Testis (tissue), 3 donors: ENCODE results near the gene CLUH. TPM values are rescaled to one million over a fixed set of nuclear protein-coding genes. Genes with fewer than 3 reads are reported as not detected.

Experiments
- DNase-seq: peaks from one replicate; pipeline ENCODE4 v3.0.0-alpha.2; 2019
- H3K27ac ChIP-seq, 2 donors: fragments of 200-600 bp; sonication (generic); one replicate each; pipeline ENCODE4 v1.5.1; 2019
- H3K27me3 ChIP-seq: fragments of 200-600 bp; sonication (generic); one replicate; pipeline ENCODE4 v1.5.1; 2019
- H3K36me3 ChIP-seq: fragments of 200-600 bp; sonication (generic); one replicate; pipeline ENCODE4 v1.5.1; 2017; ENCODE audit warnings: low read depth; ENCODE audit errors: missing control alignments
- H3K4me1 ChIP-seq: fragments of 200-600 bp; sonication (generic); one replicate; pipeline ENCODE4 v1.5.1; 2019
- H3K4me3 ChIP-seq, 2 donors: fragments of 200-600 bp; sonication (generic); one replicate each; pipeline ENCODE4 v1.5.1; 2017 to 2019
- H3K9me3 ChIP-seq: fragments of 200-600 bp; sonication (generic); one replicate; pipeline ENCODE4 v1.5.1; 2017
- CTCF ChIP-seq, 3 experiments: fragments of 450-650 bp in 2 of 3; fragments of 200-600 bp in 1 of 3; sonication (generic) in 1 of 3; IDR thresholded peaks; one replicate each; pipeline ENCODE4 v1.5.1; 2016 to 2019; ENCODE audit warnings: antibody characterized with exemption in 3 of 3, mild to moderate bottlenecking in 2 of 3, moderate library complexity in 1 of 3
- POLR2A ChIP-seq: fragments of 450-650 bp; IDR thresholded peaks from one replicate; pipeline ENCODE4 v1.6.1; 2017; ENCODE audit warnings: antibody characterized with exemption, mild to moderate bottlenecking, moderate library complexity
- WGBS, 2 donors: methylation state at CpG; one replicate each; pipeline ENCODE4 v1.1.5; 2018; 5-methylcytosine and 5-hydroxymethylcytosine counted together
- intact Hi-C: fragments of 100-400 bp; cut with DNase I; formaldehyde crosslinking; loops from one replicate; pipeline ENCODE4 v1.15.1; 2023; ENCODE audit warnings: low total_unique reads
- polyA plus RNA-seq: library from polyadenylated mRNA; stranded (reverse); fragments of 350-450 nt; fragmentation: Illumina TruSeq; extraction: RNeasy Lipid Tissue Mini Kit (QIAGEN cat#74804); gene quantifications from one replicate; pipeline ENCODE4 v1.2.3, GENCODE V29; 2014; ENCODE audit warnings: low read depth, low replicate concordance; ENCODE audit not compliant: insufficient read depth
- total RNA-seq, 2 donors: library from RNA; depleted of rRNA; stranded (reverse); fragments of >200 nt; gene quantifications; one replicate each; pipeline ENCODE4 v1.2.3, GENCODE V29; 2016

Gene CLUH
- total and polyA plus RNA-seq, 3 donors from 2014 or later: 60.1 to 183 (median 173) TPM

- no peaks in the 10 kb centered on the region for H3K27me3 ChIP-seq
- H3K27ac ChIP-seq: peak overlapping the region; percentile 29 to 62
- no peaks in the 10 kb centered on the region for H3K36me3 ChIP-seq
- H3K9me3 ChIP-seq: no peaks in the 10 kb centered on the region
- intact Hi-C loops: no loop called here
- H3K4me3 ChIP-seq: no peak overlapping the region
- TF ChIP-seq CTCF (IDR thresholded peaks at IDR 0.05) (no peak), POLR2A (no peak)
- WGBS, 2 donors: 51 to 52% methylated on average over 3 to 10 of the region's 10 CpGs
- H3K4me1 ChIP-seq: peaks cover 45% of the 10 kb centered on the region
- peak; percentile 77 for DNase-seq
These were observed 2.3 kb downstream of the CLUH start for GRCh38 chr17:2709183-2709661.

GRCh38 chr17:2708585-2709182 lies 2.9 kb downstream of the CLUH start:
- WGBS, 2 donors: 57 to 65% methylated on average over 13 to 21 of the region's 21 CpGs
- Histone ChIP-seq H3K4me1 (peaks cover 45% of the 10 kb centered on the region), H3K4me3 (peak overlapping the region in 1 of 2 donors; percentile 0), H3K36me3 (no peaks in the 10 kb centered on the region), H3K27ac (peak overlapping the region; percentile 56 to 62), H3K27me3 (no peaks in the 10 kb centered on the region), H3K9me3 (no peaks in the 10 kb centered on the region)
- TF ChIP-seq CTCF (IDR thresholded peaks at IDR 0.05) (no peak), POLR2A (no peak)
- no peak for DNase-seq
- intact Hi-C loops: no loop called here

- H3K4me3 ChIP-seq: peak overlapping the region in 1 of 2 donors; percentile 0
- H3K27ac ChIP-seq: peak overlapping the region; percentile 56 to 62
- WGBS, 2 donors: 57 to 62% methylated on average over 5 to 13 of the region's 13 CpGs
- peaks cover 45% of the 10 kb centered on the region for H3K4me1 ChIP-seq
- intact Hi-C loops: no loop called here
- H3K27me3 ChIP-seq: no peaks in the 10 kb centered on the region
- peak; percentile 84 for DNase-seq
- no peaks in the 10 kb centered on the region for H3K36me3 ChIP-seq
- peak; percentile 30 to 54 (median 47) for TF ChIP-seq CTCF (IDR thresholded peaks at IDR 0.05)
- TF ChIP-seq POLR2A: no peak
- H3K9me3 ChIP-seq: no peaks in the 10 kb centered on the region
These were observed 3.6 kb downstream of the CLUH start for GRCh38 chr17:2707721-2708584.

- Histone ChIP-seq H3K27ac (peak overlapping the region in 1 of 2 donors; percentile 62), H3K9me3 (no peaks in the 10 kb centered on the region)
- 75 to 98% methylated on average over 7 to 20 of the region's 21 CpGs for WGBS, 2 donors
These were observed 4.6 kb downstream of the CLUH start for GRCh38 chr17:2706911-2707510.

More at GRCh38 chr17:2706911-2707510, 4.6 kb downstream of the CLUH start:
- intact Hi-C loops: no loop called here
- no peaks in the 10 kb centered on the region for H3K36me3 ChIP-seq
- H3K27me3 ChIP-seq: no peaks in the 10 kb centered on the region
- no peak for TF ChIP-seq CTCF (IDR thresholded peaks at IDR 0.05)
- TF ChIP-seq POLR2A: no peak
- H3K4me3 ChIP-seq: no peak overlapping the region
- no peak for DNase-seq
- H3K4me1 ChIP-seq: peaks cover 39% of the 10 kb centered on the region
